ENCODE measurements around the gene SPIB. TPM values are rescaled to one million over a fixed set of nuclear protein-coding genes. Genes with fewer than 3 reads are reported as not detected.

The SPIB gene
- total and polyA plus RNA-seq, 8 donors, result 0.19 to 53.3 (median 0.57) TPM; not detected in 2

- Histone ChIP-seq H3K27ac (no peak overlapping the region), H3K9me3 (no peaks in the 10 kb centered on the region), H3K36me3 (peaks cover 3 to 71% (median 56%) of the 10 kb centered on the region in 4 donors), H3K4me3 (no peak overlapping the region), H3K4me1 (no peaks in the 10 kb centered on the region), H3K27me3 (no peaks in the 10 kb centered on the region)
- intact Hi-C loops (cut with DNase I; ENCODE audit: low total_unique reads), result no loop called here
- TF ChIP-seq POLR2A (IDR thresholded peaks at IDR 0.05) (no peak), EP300 (IDR thresholded peaks at IDR 0.05) (no peak), POLR2AphosphoS5 (IDR thresholded peaks at IDR 0.05) (no peak), CTCF (IDR thresholded peaks at IDR 0.05) (no peak)
- no peak for DNase-seq
- 95 to 98% (median 96%) methylated on average over 27 to 41 of the region's 41 CpGs for WGBS, 5 donors
Observed at GRCh38 chr19:50402544-50403301, 16.0 kb upstream of the SPIB start.

- peaks cover 3 to 90% (median 73%) of the 10 kb centered on the region in 4 donors for H3K36me3 ChIP-seq
- H3K27me3 ChIP-seq, result no peaks in the 10 kb centered on the region
- H3K27ac ChIP-seq, result no peak overlapping the region
- TF ChIP-seq EP300 (IDR thresholded peaks at IDR 0.05), result no peak
- TF ChIP-seq POLR2A (IDR thresholded peaks at IDR 0.05), result no peak
- TF ChIP-seq POLR2AphosphoS5 (IDR thresholded peaks at IDR 0.05), result no peak
- no peak for TF ChIP-seq CTCF (IDR thresholded peaks at IDR 0.05)
- H3K4me1 ChIP-seq, result no peaks in the 10 kb centered on the region
- DNase-seq, result no peak
- no peak overlapping the region for H3K4me3 ChIP-seq
- no peaks in the 10 kb centered on the region for H3K9me3 ChIP-seq
- WGBS, 5 donors, result 90 to 94% (median 93%) methylated on average over 21 to 22 of the region's 22 CpGs
- intact Hi-C loops (cut with DNase I; ENCODE audit: low total_unique reads), result no loop called here
Observed at GRCh38 chr19:50406156-50406820, 12.4 kb upstream of the SPIB start.

- Histone ChIP-seq H3K4me3 (no peak overlapping the region), H3K27me3 (no peaks in the 10 kb centered on the region), H3K36me3 (peaks cover 3 to 86% (median 70%) of the 10 kb centered on the region in 4 donors), H3K27ac (no peak overlapping the region), H3K9me3 (no peaks in the 10 kb centered on the region), H3K4me1 (no peaks in the 10 kb centered on the region)
- intact Hi-C loops (cut with DNase I; ENCODE audit: low total_unique reads), result no loop called here
- DNase-seq, result no peak
- TF ChIP-seq POLR2AphosphoS5 (IDR thresholded peaks at IDR 0.05) (no peak), POLR2A (IDR thresholded peaks at IDR 0.05) (no peak)
- WGBS, 5 donors, result 96 to 97% (median 97%) methylated on average over 13 to 19 of the region's 19 CpGs
Observed at GRCh38 chr19:50406829-50407228, 11.9 kb upstream of the SPIB start.

- WGBS, 5 donors, result 95 to 100% (median 96%) methylated on average over 1 to 17 of the region's 17 CpGs
- H3K36me3 ChIP-seq, result peaks cover 0 to 67% (median 46%) of the 10 kb centered on the region in 4 donors
- intact Hi-C loops (cut with DNase I; ENCODE audit: low total_unique reads), result no loop called here
Observed at GRCh38 chr19:50409347-50409746, 9.4 kb upstream of the SPIB start.

More at GRCh38 chr19:50409347-50409746, 9.4 kb upstream of the SPIB start:
- Histone ChIP-seq H3K4me1 (no peaks in the 10 kb centered on the region), H3K27me3 (no peaks in the 10 kb centered on the region), H3K4me3 (no peak overlapping the region), H3K27ac (no peak overlapping the region), H3K9me3 (no peaks in the 10 kb centered on the region)
- no peak for TF ChIP-seq POLR2A (IDR thresholded peaks at IDR 0.05)
- TF ChIP-seq POLR2AphosphoS5 (IDR thresholded peaks at IDR 0.05), result no peak
- no peak for TF ChIP-seq CTCF (IDR thresholded peaks at IDR 0.05)
- TF ChIP-seq EP300 (IDR thresholded peaks at IDR 0.05), result no peak
- DNase-seq, result no peak
